SHP77 (cell line): ENCODE results near the gene NUP50.

ENCODE experiments used
- DNase-seq, 2 experiments: peaks; one replicate each; lab custom pipeline; 2025; lab: John Stamatoyannopoulos, UW

NUP50 gene

DNA sequence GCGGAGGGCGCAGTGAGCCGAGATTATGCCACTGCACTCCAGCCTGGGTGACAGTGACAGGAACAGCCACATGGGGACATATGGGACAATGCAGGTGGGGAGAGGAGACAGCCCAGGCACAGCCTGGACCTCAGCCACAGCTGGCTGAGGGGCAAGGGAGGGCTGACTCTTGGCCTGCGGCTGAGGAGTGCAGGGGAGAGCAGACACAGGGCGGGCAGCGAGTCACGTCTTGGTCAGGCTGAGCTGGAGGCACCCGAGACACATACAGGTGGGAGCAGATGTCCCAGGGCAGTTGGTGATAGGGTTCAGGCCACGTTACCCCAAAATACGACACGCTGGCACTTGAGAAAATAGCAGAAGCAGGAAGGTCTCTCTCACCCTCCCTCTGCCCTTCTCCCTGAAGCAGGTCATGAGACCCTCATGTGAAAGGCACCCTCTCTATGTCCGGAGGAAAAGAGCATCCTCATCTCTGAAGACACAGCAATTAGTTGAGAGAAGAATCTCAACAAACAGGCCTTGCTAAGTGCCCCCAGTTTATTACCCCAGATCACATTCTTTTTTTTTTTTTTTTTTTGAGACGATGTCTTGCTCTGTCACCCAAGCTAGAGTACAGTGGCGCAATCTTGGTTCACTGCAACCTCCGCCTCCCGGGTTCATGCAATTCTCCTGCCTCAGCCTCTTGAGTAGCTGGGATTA, 66.4 kb downstream of the NUP50 start:
- DNase-seq: no peak

GRCh38 chr22:45231293-45231692, 67.6 kb downstream of the NUP50 start:
- DNase-seq: no peak

DNA sequence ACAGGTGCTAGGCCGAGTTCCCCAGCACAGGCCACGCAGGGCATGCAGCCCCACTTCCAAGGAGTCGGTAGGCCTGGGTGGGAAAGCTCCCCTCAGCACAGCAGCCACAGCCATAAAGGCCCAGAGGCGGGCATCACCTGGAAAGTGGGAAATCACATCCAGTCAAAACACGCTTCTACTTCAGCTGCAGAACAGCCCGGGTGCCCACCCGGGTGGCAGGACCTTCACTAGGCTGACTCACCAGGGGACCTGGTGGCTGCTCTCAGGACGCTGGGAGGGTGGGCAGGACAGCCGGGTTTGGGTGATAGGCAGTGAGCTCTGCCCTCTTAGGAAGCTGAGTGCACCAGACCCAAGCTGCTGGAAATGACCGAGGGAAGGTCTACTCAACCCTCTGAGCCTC, 69.7 kb downstream of the NUP50 start:
- DNase-seq: no peak

DNA sequence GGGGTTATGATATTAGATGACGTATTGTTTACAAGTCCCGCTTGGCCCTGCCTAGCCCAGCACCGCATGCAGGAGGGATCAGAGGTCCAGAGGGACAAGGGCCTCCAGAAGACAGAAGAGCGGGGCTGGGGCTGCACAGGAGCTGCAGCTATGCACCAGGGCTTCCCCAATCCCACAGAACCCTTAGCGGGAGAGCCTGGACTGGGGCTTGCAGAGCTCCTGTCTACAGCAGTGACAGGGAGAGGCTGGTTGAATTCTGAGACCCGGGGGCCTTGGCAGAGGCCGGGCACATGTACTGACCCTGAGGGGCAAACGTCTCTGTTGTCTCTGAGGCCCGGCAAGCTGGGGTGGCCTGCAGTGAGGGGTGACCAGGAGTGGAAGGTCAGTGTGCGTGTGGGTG, 70.1 kb downstream of the NUP50 start:
- DNase-seq: no peak

DNA sequence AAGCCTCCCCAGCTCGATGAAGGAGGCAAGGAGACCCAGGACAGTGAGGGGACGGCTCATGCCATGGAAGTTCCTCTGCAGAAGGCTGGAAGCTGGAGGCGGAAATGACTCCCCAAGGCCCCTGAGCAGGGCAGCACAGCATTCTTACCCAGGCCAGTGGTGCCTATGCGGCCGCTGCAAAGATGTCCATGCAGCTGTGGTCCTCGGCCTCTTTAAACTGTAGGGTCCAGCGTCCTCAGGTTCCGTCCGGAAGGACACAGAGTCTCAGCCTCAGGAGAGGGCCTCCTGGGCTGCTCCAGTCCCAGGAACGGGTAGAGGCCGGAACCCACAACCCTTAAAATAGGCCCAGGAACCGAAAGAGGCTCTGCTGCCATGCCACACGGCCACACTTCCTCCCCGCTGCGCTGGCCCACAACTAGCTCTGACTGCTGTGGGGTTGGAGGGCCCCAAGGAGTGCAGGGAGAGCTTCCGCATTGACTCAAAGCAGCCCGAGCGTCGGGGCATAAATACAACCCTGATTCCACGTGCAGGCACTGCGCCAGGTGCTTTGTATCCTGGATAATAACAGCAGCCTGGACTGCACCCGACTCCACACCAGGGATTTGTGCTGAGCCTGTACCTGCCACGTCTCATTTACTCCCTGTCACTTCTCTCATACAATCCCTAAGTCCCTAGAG, 71.5 kb downstream of the NUP50 start:
- no peak for DNase-seq

DNA sequence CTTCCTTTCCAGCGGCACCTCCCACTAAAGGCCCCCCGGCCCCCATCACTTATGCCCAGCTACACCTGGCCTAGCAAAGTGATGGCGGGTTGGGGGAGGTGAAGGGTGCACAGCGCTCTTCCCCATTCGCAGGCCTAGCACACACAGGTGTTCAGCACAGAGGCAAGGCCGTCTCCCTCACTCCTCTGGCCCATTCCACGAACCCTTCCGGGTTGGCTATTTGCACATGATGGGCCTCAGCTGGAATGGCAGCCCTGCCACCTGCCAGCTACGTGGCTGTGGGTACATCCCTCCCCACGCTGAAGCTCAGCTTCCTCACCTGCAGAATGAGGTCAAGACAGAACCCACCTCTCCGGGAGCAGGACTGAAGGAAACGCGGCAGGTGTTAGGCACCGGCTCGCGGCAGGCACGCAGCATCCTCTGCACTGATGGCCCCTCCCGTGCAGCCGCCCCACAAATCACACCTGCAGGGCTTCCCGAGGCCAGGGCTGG, 72.2 kb downstream of the NUP50 start:
- no peak for DNase-seq

DNA sequence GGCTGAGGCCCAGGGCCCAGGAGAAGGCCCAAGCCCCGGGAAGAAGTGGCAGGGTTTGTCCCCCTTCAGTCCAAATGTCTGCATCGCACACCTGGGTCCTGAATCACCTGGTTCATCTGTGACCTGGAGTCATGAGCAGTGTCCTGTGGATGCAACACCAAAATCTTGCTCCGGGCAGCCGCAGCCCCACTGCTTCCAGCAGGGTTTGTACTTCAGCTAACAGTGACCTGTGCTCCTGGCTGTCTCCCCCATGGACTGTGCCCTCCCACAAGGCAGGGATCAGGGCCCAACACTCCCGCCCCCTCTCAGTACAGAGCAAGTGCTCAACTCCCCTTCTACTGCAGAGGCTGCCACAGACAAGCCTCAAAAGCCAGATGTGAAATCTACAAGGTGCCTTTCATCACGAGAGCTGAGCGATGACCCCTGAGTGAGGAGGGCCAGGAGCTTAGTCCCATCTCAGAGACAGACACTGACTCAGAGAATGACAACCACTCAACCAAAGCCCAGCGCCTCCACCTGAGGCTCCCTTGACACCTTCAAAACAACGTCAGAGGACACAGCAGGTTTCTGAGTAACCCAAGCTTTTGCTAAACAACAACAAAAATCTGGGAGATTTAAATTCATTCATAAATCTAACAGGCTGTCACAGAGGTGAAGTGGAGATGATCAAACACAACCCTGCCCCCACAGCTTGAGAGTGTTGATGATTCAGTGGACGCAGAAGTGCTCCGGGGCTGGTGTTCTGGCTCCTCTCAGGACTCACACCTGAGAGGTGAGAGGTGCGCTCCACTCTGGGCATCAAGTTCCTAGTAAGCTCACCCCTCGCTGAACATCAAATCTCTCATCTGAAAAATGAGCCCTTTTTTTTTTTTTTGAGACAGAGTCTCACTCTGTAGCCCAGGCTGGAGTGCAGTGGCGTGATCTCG, 73.6 kb downstream of the NUP50 start:
- no peak for DNase-seq
